ENCODE results near the gene MAP2K4. TPM values are rescaled to one million over a fixed set of nuclear protein-coding genes. Genes with fewer than 3 reads are reported as not detected.

The MAP2K4 gene
- total and polyA plus RNA-seq, 2 experiments from 2014 or later, result 38.5 to 53.6 TPM

DNA sequence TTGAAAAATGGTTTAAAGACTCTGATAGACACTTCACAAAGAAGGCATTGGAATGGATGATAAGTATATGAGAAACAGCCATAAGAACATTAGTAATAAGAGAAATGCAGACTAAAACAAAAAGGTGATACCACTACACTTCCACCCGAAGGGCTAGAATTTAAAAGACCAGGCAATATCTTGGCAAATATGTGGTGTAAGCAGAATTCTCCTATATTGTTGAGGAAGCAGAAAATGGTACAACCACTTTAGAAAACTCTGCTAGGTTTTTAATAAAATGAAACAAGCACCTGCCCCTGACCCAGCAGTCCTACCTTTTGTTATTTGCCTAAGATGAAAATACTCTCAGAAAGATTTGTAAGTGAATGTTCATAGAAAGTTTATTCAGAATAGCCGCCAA, 43.7 kb downstream of the MAP2K4 start:
- H4K20me1 ChIP-seq (ENCODE audit: insufficient read depth, poor library complexity, severe bottlenecking), result peaks cover 5% of the 10 kb centered on the region
- no peaks in the 10 kb centered on the region for H3K27me3 ChIP-seq
- WGBS (ENCODE audit: low lambda C conversion rate, missing lambda C conversion rate), result 100% methylated on average over 2 of the region's 2 CpGs
- H3K27ac ChIP-seq, result no peak overlapping the region
- no peak overlapping the region for H3K4me2 ChIP-seq
- no peak overlapping the region for H2AFZ ChIP-seq
- no peaks in the 10 kb centered on the region for H3K36me3 ChIP-seq (replicated peaks; ENCODE audit: insufficient read depth, low read depth)
- DNase-seq (ENCODE audit: low spot score), result no peak
- no peaks in the 10 kb centered on the region for H3K4me1 ChIP-seq (ENCODE audit: insufficient read depth)
- H3K79me2 ChIP-seq, result peaks cover 78% of the 10 kb centered on the region
- H3K9me2 ChIP-seq (replicated peaks; ENCODE audit: insufficient read depth), result no peaks in the 10 kb centered on the region
- H3K4me3 ChIP-seq, result no peak overlapping the region
- no peaks in the 10 kb centered on the region for H3K9me3 ChIP-seq (ENCODE audit: low read depth)
- TF ChIP-seq EZH2 (IDR thresholded peaks at IDR 0.05; ENCODE audit: borderline replicate concordance) (no peak), EZH2phosphoT487 (IDR thresholded peaks at IDR 0.05; ENCODE audit: low read depth, severe bottlenecking, unreplicated experiment) (no peak)
- TF ChIP-seq, protein P1, sequence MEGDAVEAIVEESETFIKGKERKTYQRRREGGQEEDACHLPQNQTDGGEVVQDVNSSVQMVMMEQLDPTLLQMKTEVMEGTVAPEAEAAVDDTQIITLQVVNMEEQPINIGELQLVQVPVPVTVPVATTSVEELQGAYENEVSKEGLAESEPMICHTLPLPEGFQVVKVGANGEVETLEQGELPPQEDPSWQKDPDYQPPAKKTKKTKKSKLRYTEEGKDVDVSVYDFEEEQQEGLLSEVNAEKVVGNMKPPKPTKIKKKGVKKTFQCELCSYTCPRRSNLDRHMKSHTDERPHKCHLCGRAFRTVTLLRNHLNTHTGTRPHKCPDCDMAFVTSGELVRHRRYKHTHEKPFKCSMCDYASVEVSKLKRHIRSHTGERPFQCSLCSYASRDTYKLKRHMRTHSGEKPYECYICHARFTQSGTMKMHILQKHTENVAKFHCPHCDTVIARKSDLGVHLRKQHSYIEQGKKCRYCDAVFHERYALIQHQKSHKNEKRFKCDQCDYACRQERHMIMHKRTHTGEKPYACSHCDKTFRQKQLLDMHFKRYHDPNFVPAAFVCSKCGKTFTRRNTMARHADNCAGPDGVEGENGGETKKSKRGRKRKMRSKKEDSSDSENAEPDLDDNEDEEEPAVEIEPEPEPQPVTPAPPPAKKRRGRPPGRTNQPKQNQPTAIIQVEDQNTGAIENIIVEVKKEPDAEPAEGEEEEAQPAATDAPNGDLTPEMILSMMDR (IDR thresholded peaks at IDR 0.05; ENCODE audit: poor library complexity), result no peak

DNA sequence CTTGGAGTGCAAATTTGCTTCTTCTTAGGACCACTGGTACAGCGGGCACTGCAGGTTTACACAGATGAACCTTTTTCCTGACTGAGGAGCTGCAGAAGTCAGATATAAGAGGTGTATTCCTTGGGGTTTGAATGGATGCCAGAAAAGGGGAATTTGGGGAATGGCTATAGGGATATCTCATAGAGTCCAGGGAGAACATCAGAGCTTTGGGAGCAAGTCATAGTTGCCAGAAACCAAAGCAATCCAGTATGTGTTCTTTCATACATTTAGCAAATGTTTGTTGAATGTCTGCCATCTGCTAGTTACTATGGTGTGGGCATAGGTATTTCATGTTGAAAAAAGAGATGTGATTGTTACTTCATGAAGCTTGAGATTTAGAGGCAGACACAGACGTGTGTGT, 46.8 kb downstream of the MAP2K4 start:
- Histone ChIP-seq H3K27me3 (no peaks in the 10 kb centered on the region), H3K9me2 (replicated peaks; ENCODE audit: insufficient read depth) (no peaks in the 10 kb centered on the region), H3K9me3 (ENCODE audit: low read depth) (no peaks in the 10 kb centered on the region), H3K27ac (no peak overlapping the region), H3K79me2 (peaks cover 76% of the 10 kb centered on the region), H3K4me2 (no peak overlapping the region), H2AFZ (no peak overlapping the region), H3K4me1 (ENCODE audit: insufficient read depth) (no peaks in the 10 kb centered on the region), H4K20me1 (ENCODE audit: insufficient read depth, poor library complexity, severe bottlenecking) (no peaks in the 10 kb centered on the region), H3K36me3 (replicated peaks; ENCODE audit: insufficient read depth, low read depth) (no peaks in the 10 kb centered on the region), H3K4me3 (no peak overlapping the region)
- TF ChIP-seq EZH2 (IDR thresholded peaks at IDR 0.05; ENCODE audit: borderline replicate concordance) (no peak), EZH2phosphoT487 (IDR thresholded peaks at IDR 0.05; ENCODE audit: low read depth, severe bottlenecking, unreplicated experiment) (no peak)
- TF ChIP-seq, protein P1 (IDR thresholded peaks at IDR 0.05; ENCODE audit: poor library complexity), result no peak
- DNase-seq (ENCODE audit: low spot score), result no peak
- 100% methylated on average over 2 of the region's 2 CpGs for WGBS (ENCODE audit: low lambda C conversion rate, missing lambda C conversion rate)

DNA sequence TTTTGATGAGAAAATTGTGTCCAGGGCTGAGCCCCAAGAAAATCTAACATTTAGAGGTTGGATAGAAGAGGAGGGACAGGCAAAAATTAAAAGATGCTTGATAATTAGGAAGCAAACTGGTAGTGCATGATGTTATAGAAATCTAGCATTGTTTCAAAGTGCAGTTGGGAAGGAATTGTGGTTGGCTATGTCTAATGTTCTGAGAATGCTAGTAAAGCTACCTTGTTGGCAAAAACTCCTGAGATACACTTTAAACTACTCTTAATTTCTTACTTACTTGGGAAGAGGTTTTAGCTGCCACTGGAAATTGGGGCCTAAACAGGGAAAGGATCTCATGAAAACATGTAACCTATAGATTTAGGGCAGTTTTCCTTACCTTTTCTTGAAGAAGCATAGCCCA, 48.3 kb downstream of the MAP2K4 start:
- no peaks in the 10 kb centered on the region for H3K9me2 ChIP-seq (replicated peaks; ENCODE audit: insufficient read depth)
- no peaks in the 10 kb centered on the region for H4K20me1 ChIP-seq (ENCODE audit: insufficient read depth, poor library complexity, severe bottlenecking)
- H3K4me2 ChIP-seq, result no peak overlapping the region
- no peaks in the 10 kb centered on the region for H3K27me3 ChIP-seq
- TF ChIP-seq EZH2 (IDR thresholded peaks at IDR 0.05; ENCODE audit: borderline replicate concordance), result no peak
- no peak for TF ChIP-seq EZH2phosphoT487 (IDR thresholded peaks at IDR 0.05; ENCODE audit: low read depth, severe bottlenecking, unreplicated experiment)
- TF ChIP-seq, protein P1 (IDR thresholded peaks at IDR 0.05; ENCODE audit: poor library complexity), result no peak
- H3K9me3 ChIP-seq (ENCODE audit: low read depth), result no peaks in the 10 kb centered on the region
- H3K4me1 ChIP-seq (ENCODE audit: insufficient read depth), result no peaks in the 10 kb centered on the region
- H3K36me3 ChIP-seq (replicated peaks; ENCODE audit: insufficient read depth, low read depth), result no peaks in the 10 kb centered on the region
- H3K27ac ChIP-seq, result peak overlapping the region; percentile 29
- H2AFZ ChIP-seq, result no peak overlapping the region
- H3K4me3 ChIP-seq, result no peak overlapping the region
- peaks cover 74% of the 10 kb centered on the region for H3K79me2 ChIP-seq
- no peak for DNase-seq (ENCODE audit: low spot score)

DNA sequence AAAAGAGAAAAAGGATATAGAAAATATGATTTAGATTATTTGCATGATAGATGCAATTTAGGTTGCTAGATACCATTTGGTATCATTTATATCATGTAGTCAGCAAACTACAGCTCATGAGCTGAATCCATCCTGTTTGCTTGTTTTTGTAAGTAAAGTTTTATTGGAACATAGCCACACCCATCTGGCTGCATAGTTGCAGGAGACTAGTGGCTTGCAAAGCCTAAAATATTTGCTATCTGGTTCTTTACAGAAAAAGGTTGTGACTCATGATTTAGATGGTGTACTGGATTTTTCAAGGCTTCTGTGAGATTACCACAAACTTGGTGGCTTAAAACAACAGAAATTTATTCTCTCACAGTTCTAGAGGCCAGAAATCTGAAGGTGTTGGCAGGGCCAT, 49.9 kb downstream of the MAP2K4 start:
- Histone ChIP-seq H3K27me3 (no peaks in the 10 kb centered on the region), H3K79me2 (peaks cover 71% of the 10 kb centered on the region), H3K36me3 (replicated peaks; ENCODE audit: insufficient read depth, low read depth) (no peaks in the 10 kb centered on the region), H2AFZ (no peak overlapping the region), H3K4me1 (ENCODE audit: insufficient read depth) (peaks cover 5% of the 10 kb centered on the region), H3K9me2 (replicated peaks; ENCODE audit: insufficient read depth) (no peaks in the 10 kb centered on the region), H3K9me3 (ENCODE audit: low read depth) (no peaks in the 10 kb centered on the region), H3K4me3 (no peak overlapping the region), H4K20me1 (ENCODE audit: insufficient read depth, poor library complexity, severe bottlenecking) (no peaks in the 10 kb centered on the region), H3K4me2 (no peak overlapping the region), H3K27ac (no peak overlapping the region)
- TF ChIP-seq EZH2 (IDR thresholded peaks at IDR 0.05; ENCODE audit: borderline replicate concordance) (no peak), EZH2phosphoT487 (IDR thresholded peaks at IDR 0.05; ENCODE audit: low read depth, severe bottlenecking, unreplicated experiment) (no peak)
- TF ChIP-seq, protein P1 (IDR thresholded peaks at IDR 0.05; ENCODE audit: poor library complexity), result no peak
- no peak for DNase-seq (ENCODE audit: low spot score)
